ENCODE measurements around the gene IMMP2L. TPM values are rescaled to one million over a fixed set of nuclear protein-coding genes. Genes with fewer than 3 reads are reported as not detected.

Gene IMMP2L
- polyA plus RNA-seq, 1 of the 3 experiments (the other 2 are of a cell fraction), result 10.7 TPM

GRCh38 chr7:111113263-111114017 lies 448.9 kb downstream of the IMMP2L start:
- 12% methylated on average over 1 of the region's 1 CpG for WGBS (ENCODE audit: low lambda C conversion rate)
- TF ChIP-seq JUND (IDR thresholded peaks at IDR 0.05) (peak; percentile 74), TCF12 (IDR thresholded peaks at IDR 0.05) (peak; percentile 61), MXI1 (IDR thresholded peaks at IDR 0.05; ENCODE audit: low read depth, low read length) (no peak), CHD2 (IDR thresholded peaks at IDR 0.05; ENCODE audit: low read length, partially characterized antibody) (no peak), SMC3 (IDR thresholded peaks at IDR 0.05; ENCODE audit: low read depth, low read length) (no peak), TEAD4 (IDR thresholded peaks at IDR 0.05; ENCODE audit: borderline replicate concordance, insufficient read depth) (peak; percentile 34; the same call in 1 of the 2 replicates), GABPA (IDR thresholded peaks at IDR 0.05; ENCODE audit: low read depth) (no peak), RXRA (IDR thresholded peaks at IDR 0.05; ENCODE audit: borderline replicate concordance, low read depth) (0 out of 2 replicates have a peak, but pooled peaks have one; percentile 44), EP300 (IDR thresholded peaks at IDR 0.05; ENCODE audit: borderline replicate concordance in 1 of 2, low read depth in 1 of 2, low read length in 1 of 2) (peak in 1 of 2 experiments; percentile 33; a peak in 1 of 4 replicates), PBX3 (IDR thresholded peaks at IDR 0.05) (peak; percentile 92), FOSL2 (IDR thresholded peaks at IDR 0.05; ENCODE audit: borderline replicate concordance, low read depth) (peak; percentile 72; the same call in 1 of the 2 replicates), RCOR1 (IDR thresholded peaks at IDR 0.05; ENCODE audit: low read length) (0 out of 2 replicates have a peak, but pooled peaks have one; percentile 18)
- Histone ChIP-seq H3K9ac (no peak overlapping the region), H3K4me3 (ENCODE audit: low read depth in 2 of 2, low read length in 1 of 2) (no peak overlapping the region), H3K9me2 (no peaks in the 10 kb centered on the region), H4K20me1 (ENCODE audit: insufficient read depth) (no peaks in the 10 kb centered on the region), H3K79me2 (ENCODE audit: insufficient read depth) (no peaks in the 10 kb centered on the region), H3K4me2 (peak overlapping the region; percentile 16), H3K9me3 (no peaks in the 10 kb centered on the region), H3K27ac (ENCODE audit: low read depth in 2 of 2, low read length in 1 of 2) (peak overlapping the region; percentile 36 to 67; a peak in 3 of 4 replicates), H3K36me3 (replicated peaks in 1 of 2; ENCODE audit: control insufficient read depth in 1 of 2, insufficient read depth in 2 of 2, low read length in 1 of 2) (peaks cover 0 to 4% of the 10 kb centered on the region in 2 experiments), H3F3A (replicated peaks; ENCODE audit: insufficient read depth) (no peaks in the 10 kb centered on the region), H2AFZ (ENCODE audit: low read depth) (no peak overlapping the region), H3K4me1 (ENCODE audit: control insufficient read depth in 1 of 2, insufficient read depth in 2 of 2, low read depth in 1 of 2, low read length in 1 of 2) (peaks cover 19 to 27% of the 10 kb centered on the region in 2 experiments; a peak in 3 of 4 replicates), H3K27me3 (ENCODE audit: insufficient read depth) (no peaks in the 10 kb centered on the region)
- CTCF ChIA-PET, result no interaction called here
- DNase-seq, result no peak
- POLR2A ChIA-PET, result no interaction called here

- no peaks in the 10 kb centered on the region for H3F3A ChIP-seq (replicated peaks; ENCODE audit: insufficient read depth)
- no peaks in the 10 kb centered on the region for H3K27me3 ChIP-seq (ENCODE audit: insufficient read depth)
- POLR2A ChIA-PET, result no interaction called here
- H3K4me2 ChIP-seq, result no peak overlapping the region
- CTCF ChIA-PET, result interaction anchor here (0.8 to 1.4 kb wide), 3 partner anchors 10 to 14 kb away, joined by 3 to 5 read pairs (median 3); no protein-coding TSS in a partner anchor
- no peaks in the 10 kb centered on the region for H3K9me2 ChIP-seq
- peak overlapping the region; percentile 36 to 67; a peak in 2 of 4 replicates for H3K27ac ChIP-seq (ENCODE audit: low read depth in 2 of 2, low read length in 1 of 2)
- H4K20me1 ChIP-seq (ENCODE audit: insufficient read depth), result no peaks in the 10 kb centered on the region
- H2AFZ ChIP-seq (ENCODE audit: low read depth), result no peak overlapping the region
- no peak for DNase-seq
- WGBS (ENCODE audit: low lambda C conversion rate), result 78% methylated on average over 2 of the region's 2 CpGs
- H3K4me3 ChIP-seq (ENCODE audit: low read depth in 2 of 2, low read length in 1 of 2), result 0 out of 4 replicates have a peak overlapping the region, but pooled peaks of 1 of the 2 experiments have one; percentile 4
- H3K4me1 ChIP-seq (ENCODE audit: control insufficient read depth in 1 of 2, insufficient read depth in 2 of 2, low read depth in 1 of 2, low read length in 1 of 2), result peaks cover 29 to 37% of the 10 kb centered on the region in 2 experiments
- peak; percentile 76; the same call in 1 of the 2 replicates for TF ChIP-seq MEF2A (IDR thresholded peaks at IDR 0.05; ENCODE audit: borderline replicate concordance, low read depth)
- TF ChIP-seq JUND (IDR thresholded peaks at IDR 0.05), result 0 out of 2 replicates have a peak, but pooled peaks have one; percentile 6
- TF ChIP-seq PBX3 (IDR thresholded peaks at IDR 0.05), result peak; percentile 40
- no peak for TF ChIP-seq ZBTB33 (IDR thresholded peaks at IDR 0.05; ENCODE audit: borderline replicate concordance, low read depth)
- no peaks in the 10 kb centered on the region for H3K9me3 ChIP-seq
- H3K79me2 ChIP-seq (ENCODE audit: insufficient read depth), result no peaks in the 10 kb centered on the region
- no peak overlapping the region for H3K9ac ChIP-seq
- peaks cover 0 to 4% of the 10 kb centered on the region in 2 experiments for H3K36me3 ChIP-seq (replicated peaks in 1 of 2; ENCODE audit: control insufficient read depth in 1 of 2, insufficient read depth in 2 of 2, low read length in 1 of 2)
Observed at GRCh38 chr7:111112439-111112838, 449.9 kb downstream of the IMMP2L start.

All from SK-N-SH (cell line).